ENCODE data around the gene OSBPL5.
"Not testable (repeated sequence)": the region's sequence is repeated elsewhere in the genome, so short reads cannot be mapped to it uniquely, and the experiment has no call there.

OSBPL5 gene

GRCh38 chr11:3180869-3181268 is 15.8 kb upstream of the OSBPL5 start:
- no peak for DNase-seq (ENCODE audit: low read depth)

DNA sequence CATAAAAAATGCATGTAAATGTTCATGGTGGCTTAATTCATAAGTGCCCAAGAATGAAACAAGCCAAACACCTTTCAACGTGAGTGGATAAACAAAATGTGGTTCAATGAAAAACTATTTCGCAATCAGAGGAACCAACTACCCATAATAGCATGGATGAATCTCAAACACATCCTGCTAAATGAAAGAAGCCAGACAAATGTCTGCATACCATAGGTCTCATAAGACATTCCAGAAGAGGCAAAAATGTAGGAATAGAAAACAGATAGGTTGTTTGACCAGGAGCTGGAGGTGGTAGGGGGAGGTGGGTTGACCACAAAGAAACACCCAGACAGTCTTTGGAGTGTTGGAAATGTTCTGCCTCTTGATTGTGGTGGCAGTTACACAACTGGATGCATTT is 13.2 kb upstream of the OSBPL5 start:
- no peak for DNase-seq (ENCODE audit: low read depth)

DNA sequence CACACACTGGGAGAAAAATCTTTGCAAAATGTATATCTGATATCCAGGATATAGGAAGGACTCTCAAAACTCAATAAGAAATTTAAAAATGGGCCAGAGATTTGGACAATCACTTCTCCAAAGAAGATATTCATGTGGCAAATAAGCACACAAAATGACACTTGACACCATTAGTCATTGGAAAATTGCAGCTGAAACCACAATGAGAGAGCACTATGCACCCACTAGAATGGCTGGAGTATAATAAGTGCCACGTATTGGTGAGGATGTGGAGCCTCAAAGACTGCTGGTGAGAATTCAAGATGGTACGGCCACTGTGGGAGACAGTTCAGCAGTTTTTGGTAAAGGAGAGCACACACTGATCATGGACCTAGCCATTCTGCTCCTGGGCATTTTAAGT is 12.8 kb upstream of the OSBPL5 start:
- no peak for DNase-seq (ENCODE audit: low read depth)

DNA sequence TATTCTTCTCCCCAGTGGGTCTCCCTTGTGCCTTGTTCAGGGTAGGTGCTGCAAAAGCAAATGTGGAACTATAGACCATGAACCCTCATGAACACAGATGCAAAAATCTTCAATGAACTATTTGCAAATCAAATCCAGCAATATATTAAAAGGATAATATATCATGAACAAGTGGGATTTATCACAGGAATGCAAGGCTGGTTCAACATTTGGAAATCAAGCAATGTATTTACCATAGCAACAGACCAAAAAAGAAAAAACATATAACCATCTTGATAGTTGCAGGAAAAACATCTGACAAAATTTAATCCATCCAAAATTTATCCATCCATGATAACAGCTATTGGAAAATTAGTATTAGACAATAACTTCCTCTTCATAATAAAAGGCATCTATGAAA is 11.4 kb upstream of the OSBPL5 start:
- no peak for DNase-seq (ENCODE audit: low read depth)

DNA sequence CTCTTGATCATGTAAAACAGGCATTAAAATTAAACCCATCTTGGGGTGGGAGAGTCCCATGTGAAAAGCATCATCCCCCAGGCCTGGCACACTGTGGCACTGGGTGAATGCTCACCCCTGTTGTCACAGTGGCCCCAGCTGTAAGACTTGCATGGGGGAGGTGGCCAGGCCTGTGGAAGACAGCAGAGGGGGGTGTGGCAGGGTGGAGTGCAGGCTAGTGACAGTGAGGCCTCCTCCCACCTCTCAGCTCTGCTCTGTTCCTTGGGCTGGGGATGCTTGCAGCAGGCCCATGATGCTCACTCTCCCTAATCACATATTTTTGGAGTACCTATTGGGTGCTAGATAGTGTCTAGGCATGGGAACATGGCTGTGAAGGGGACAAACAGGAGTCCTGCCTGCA is 10.1 kb upstream of the OSBPL5 start:
- DNase-seq (ENCODE audit: low read depth), result no peak

DNA sequence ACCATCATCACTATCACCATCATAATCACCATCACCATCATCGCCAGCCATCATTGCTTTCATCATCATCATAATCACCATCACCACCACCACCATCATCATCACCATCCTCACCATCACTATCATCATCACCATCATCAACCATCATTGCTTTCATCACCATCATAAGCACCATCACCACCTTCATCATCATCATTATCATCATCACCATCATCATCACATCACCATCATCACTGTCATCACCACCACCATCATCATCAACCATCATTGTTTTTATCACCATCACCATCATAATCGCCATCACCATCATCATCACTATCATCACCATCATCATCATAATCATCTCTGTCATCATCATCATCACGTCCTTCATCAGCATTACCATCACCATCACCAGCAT is 9.3 kb upstream of the OSBPL5 start:
- DNase-seq (ENCODE audit: low read depth), result no peak

DNA sequence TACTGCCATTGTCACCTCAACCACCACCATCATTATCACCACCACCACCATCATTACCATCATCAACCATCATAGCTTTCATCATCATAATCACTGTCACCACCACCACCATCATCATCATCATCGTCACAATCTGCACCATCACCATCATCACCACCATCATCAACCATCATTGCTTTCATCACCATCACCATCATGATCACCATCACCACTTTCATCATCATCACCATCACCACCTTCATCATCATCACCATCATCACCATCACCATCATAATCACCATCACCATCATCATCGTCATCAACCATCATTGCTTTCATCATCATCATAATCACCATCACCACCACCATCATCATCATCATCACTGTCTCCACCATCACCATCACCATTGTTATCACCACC is 8.7 kb upstream of the OSBPL5 start:
- no peak for DNase-seq (ENCODE audit: low read depth)

- no peak for DNase-seq (ENCODE audit: low read depth)
Observed at GRCh38 chr11:3171931-3172560, 6.9 kb upstream of the OSBPL5 start.

- no peak for DNase-seq (ENCODE audit: low read depth)
Observed at GRCh38 chr11:3170756-3171650, 5.9 kb upstream of the OSBPL5 start.

GRCh38 chr11:3170044-3170755 is 5.1 kb upstream of the OSBPL5 start:
- DNase-seq (ENCODE audit: low read depth), result no peak

DNA sequence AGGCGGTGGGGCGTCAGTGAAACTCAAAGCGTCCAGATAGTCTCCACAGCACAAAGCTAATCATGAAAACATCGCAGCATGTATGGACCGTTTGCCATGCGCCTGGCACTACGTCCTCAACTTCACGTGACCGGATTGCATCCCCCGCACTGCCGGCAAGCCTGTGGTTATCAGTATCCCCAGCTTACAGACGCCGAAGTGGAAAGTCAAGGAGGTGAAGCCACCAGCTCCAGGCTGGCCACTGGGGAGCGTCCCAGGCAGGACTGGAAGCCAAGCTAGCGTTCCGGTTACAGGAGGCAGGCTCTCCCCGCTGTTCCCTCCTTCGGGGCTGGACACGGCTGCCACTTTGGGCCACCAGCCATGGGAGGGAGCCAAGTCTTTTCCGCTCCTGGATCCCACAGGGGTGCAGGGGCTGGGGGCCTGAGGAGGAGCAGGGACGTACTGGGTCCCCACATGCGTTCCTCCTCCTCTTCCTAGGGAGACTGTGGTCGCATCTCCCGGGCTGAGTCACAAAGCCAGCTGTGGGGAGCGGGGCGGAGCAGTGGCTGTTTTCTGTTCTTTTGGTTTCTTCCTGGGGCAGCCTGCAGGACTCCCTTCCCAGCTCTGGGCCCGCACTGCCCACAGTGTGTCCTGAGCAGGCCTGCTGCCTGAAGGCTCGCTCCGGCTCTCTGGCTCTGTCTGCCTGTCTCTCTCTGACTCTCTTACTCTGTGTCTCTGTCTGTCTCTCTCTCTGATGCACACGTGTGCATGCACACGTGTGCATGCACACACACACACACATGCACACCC is 4.3 kb upstream of the OSBPL5 start:
- DNase-seq (ENCODE audit: low read depth), result no peak

DNA sequence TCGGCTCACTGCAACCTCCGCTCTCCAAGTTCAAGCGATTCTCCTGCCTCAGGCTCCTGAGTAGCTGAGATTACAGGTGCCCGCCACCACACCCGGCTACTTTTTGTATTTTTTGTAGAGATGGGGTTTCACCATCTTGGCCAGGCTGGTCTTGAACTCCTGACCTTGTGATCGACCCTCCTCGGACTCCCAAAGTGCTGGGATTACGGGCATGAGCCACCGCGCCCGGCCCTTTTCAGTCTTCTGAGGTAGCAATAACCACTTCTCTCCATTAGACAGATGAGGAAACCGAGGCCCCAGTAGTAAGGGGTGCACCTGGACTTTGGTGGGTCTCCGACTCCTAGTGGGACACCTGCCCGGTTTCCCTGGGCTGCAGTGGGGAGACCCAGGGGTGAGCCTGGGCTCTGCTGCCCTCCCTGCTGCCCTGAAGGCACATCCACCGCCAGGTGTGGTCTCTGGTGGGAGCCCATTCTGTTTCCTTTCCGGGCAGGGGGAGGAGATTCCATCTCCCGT is 3.7 kb upstream of the OSBPL5 start:
- DNase-seq (ENCODE audit: low read depth), result not testable (repeated sequence)

- no peak for DNase-seq (ENCODE audit: low read depth)
Observed at GRCh38 chr11:3167143-3168119, 2.3 kb upstream of the OSBPL5 start.

GRCh38 chr11:3166268-3167142 is 1.4 kb upstream of the OSBPL5 start:
- no peak for DNase-seq (ENCODE audit: low read depth)

- DNase-seq (ENCODE audit: low read depth), result no peak
Observed at GRCh38 chr11:3165916-3166267, 782 bp upstream of the OSBPL5 start.

DNA sequence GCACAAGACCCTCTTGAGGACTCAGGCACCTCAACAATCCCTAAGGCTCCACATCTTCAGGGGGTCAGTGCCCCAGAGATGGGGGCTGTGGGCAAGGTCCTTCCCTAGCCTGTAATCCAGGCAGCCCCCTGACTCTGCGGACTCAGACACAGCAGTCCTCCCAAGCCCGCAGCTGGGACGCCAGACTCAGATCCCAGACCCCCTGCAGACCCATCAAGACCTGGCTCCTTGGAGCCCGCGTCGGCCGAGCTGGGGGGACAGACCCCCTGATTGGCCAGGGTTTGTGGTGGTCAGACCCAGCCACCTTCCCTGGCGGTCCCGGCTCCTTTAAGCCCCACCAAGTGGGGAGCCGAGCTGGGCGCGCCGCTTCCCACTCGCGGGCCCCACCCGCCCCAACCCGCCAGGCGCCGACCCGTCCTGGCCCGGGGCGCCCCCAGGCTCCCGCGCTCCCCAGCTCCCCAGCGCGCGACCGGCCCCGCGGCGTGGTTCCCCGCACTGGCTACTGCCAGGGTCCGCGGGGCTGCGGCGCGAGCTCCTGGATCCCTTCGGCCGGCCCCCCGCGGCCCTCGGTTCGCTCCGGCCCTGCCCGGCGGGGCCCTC is 458 bp downstream of the OSBPL5 start:
- no peak for DNase-seq (ENCODE audit: low read depth)

DNA sequence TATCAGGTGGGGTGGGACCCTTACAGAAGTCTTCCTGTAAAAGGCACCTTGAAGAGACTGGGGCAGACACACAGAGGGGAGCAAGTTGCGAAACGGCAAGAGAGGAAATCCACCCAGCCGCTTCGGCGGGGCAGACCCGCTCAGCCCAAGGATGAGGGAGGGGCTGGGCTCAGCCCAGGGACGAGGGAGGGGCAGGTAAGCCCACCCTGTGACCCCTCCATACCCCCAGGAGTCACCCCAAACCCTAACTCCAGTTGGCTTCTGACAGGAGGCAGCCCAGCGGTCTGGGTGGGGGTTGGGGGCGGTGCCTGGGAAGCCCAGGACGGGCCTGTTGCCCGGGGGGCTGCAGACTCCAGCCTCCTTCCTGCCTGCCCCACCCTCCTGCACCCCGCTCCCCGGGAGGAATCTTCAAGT is 965 bp downstream of the OSBPL5 start:
- DNase-seq (ENCODE audit: low read depth), result no peak

DNA sequence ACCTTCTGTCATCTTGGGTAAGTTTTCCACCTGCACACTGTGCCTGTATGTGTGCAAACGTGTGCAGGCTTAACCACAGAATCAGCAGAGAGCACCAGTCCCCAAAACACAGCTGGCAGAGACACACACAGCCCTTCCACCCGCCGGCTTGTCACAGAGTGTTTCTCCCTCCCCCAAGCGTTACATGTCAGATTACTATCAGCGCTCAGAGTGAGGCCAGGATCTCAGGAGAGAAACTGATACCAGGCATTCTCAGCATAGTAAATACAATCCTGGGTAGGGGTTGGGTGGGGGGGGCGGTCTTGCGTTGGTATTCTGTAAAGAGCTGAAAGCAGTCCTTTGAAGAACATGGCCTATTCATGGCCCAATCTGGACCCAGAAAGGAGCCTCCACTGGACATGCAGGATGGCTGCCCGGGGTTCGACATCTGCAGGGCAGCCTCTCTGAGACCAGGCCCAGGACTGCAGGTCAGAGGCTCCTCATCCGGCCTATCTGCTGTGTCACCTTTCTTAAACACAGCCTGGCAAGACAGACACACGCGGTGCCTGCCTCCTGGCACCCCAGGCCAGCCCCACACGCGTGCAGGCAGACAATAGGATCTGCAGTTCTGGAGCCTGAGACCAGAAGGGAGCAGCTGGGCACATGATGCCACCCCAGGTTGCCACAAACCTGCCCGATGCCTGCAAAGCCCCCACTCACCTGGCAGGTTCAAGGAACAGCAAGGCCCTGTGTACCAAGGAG is 1.7 kb downstream of the OSBPL5 start:
- no peak for DNase-seq (ENCODE audit: low read depth)

Measured in activated gamma-delta T cell treated with anti-CD3 and anti-CD28 coated beads, Interleukin-2, amount 50 U/mL, for 16 hours (primary cell).